GM10266 (cell line): ENCODE measurements around the gene GTPBP6.
"Not testable (repeated sequence)": the region's sequence is repeated elsewhere in the genome, so short reads cannot be mapped to it uniquely, and the experiment has no call there.

ENCODE experiments used
- DNase-seq: peaks from one replicate; pipeline ENCODE4 v3.0.0; 2012; ENCODE audit errors: extremely low spot score
- TF ChIP-seq, protein P1 (sequence below): IDR thresholded peaks from 2 replicates; pipeline ENCODE4 v1.5.1; 2012; ENCODE audit warnings: mild to moderate bottlenecking, low read depth; ENCODE audit not compliant: control insufficient read depth, insufficient read depth; ENCODE audit errors: missing control alignments

The GTPBP6 gene

DNA sequence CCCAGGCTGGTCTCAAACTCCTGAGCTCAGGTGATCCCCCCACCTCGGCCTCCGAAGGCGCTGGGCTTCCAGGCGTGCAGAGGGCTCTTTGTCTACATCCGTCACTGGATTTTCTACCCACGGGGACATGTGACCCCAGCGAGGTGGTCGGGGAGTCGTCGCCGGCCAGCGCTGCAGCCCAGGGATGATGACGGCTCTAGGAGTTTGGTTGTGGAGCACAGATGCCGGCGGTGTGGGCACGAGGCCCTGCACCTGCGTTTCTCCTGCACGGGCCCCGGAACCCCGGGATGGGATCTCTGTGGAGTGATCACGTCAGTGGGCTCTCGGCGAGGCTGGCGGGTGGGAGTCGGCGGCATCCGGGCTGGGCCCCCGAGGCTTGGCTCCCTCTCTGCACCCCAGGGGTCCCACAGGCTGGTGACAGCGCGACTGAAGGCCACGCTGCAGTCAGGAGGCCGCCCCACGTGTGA, 9.1 kb upstream of the GTPBP6 start:
- no peak for DNase-seq
- TF ChIP-seq, protein P1, sequence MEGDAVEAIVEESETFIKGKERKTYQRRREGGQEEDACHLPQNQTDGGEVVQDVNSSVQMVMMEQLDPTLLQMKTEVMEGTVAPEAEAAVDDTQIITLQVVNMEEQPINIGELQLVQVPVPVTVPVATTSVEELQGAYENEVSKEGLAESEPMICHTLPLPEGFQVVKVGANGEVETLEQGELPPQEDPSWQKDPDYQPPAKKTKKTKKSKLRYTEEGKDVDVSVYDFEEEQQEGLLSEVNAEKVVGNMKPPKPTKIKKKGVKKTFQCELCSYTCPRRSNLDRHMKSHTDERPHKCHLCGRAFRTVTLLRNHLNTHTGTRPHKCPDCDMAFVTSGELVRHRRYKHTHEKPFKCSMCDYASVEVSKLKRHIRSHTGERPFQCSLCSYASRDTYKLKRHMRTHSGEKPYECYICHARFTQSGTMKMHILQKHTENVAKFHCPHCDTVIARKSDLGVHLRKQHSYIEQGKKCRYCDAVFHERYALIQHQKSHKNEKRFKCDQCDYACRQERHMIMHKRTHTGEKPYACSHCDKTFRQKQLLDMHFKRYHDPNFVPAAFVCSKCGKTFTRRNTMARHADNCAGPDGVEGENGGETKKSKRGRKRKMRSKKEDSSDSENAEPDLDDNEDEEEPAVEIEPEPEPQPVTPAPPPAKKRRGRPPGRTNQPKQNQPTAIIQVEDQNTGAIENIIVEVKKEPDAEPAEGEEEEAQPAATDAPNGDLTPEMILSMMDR, result no peak

DNA sequence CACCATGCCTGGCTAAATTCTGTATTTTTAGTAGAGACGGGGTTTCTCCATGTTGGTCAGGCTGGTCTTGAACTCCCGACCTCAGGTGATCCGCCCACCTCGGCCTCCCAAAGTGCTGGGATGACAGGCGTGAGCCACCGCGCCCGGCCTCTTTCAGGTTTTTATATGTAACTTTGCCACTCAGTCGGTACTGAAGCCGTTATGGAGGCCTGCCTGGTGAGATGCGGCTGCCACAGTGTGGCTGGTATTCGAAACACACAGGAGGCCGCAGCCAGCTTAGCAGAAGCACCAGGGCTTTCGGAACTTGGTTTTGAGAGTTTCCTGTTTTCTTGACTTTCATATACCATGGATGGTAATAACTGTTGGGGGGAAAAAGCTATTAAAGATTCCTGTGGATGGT, 6.1 kb upstream of the GTPBP6 start:
- DNase-seq, result not testable (repeated sequence)

DNA sequence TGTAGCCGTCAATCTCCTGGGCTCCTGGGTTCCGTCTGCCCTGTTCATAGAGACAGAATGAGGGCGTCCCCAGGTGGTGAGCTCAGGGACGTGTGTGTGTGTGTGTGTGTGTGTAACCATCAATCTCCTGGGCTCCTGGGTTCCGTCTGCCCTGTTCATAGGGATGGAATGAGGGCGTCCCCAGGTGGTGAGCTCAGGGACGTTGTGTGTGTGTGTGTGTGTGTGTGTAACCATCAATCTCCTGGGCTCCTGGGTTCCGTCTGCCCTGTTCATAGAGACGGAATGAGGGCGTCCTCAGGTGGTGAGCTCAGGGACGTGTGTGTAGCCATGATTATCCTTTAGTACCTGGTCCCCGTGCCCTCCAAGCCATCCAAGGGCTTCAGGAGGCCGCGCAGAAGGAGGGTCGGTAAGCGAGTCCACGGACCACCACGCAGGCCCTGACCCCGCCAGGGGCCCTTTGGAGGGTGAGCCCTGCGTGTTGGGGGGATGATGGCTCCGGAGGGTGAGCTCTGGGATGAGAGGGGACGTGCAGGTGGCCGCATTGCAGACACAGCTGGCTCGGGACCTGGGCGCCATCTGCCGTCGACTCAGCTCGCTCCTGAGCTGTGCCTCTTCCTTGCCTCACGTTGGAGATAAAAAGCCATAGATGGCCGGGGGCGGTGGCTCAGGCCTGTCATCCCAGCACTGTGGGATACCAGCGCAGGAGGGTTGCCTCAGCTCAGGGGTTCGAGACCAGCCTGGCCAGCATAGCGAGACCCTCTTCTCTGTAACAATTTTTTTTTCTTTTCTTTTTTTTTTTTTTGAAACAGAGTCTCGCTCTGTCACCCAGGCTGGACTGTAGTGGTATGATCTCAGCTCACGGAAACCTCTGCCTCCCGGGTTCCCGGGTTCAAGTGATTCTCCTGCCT, 5.4 kb upstream of the GTPBP6 start:
- DNase-seq, result no peak
- TF ChIP-seq, protein P1, result no peak

GRCh38 chrX:320126-320783, 1.7 kb upstream of the GTPBP6 start:
- TF ChIP-seq, protein P1, result peak; percentile 2
- no peak for DNase-seq

DNA sequence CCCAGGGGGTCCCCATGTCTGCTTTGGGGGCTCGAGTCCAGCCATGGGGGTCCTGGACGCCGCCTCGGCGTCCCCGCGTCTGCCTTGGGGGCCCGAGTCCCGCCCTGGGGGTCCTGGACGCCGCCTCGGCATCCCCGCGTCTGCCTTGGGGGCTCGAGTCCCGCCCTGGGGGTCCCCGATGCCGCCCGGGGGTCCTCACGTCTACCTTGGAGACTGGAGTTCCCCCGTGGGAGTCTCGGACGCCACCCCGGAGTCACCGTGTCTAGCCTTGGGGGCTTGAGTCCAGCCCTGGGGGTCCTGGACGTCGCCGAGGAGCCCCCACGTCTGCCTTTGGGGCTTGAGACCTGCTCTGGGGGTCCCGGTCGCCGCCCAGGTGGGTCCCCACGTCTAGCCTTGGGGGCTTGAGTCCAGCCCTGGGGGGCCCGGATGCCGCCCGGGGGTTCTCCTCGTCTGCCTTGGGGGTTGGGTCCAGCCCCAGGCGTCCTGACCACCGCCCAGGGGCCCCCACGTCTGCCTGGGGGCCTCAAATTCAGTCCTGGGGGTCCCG, 1.1 kb upstream of the GTPBP6 start:
- no peak for DNase-seq
- TF ChIP-seq, protein P1, result no peak

GRCh38 chrX:318068-318738, 393 bp downstream of the GTPBP6 start:
- TF ChIP-seq, protein P1, result no peak
- peak; percentile 97 for DNase-seq

DNA sequence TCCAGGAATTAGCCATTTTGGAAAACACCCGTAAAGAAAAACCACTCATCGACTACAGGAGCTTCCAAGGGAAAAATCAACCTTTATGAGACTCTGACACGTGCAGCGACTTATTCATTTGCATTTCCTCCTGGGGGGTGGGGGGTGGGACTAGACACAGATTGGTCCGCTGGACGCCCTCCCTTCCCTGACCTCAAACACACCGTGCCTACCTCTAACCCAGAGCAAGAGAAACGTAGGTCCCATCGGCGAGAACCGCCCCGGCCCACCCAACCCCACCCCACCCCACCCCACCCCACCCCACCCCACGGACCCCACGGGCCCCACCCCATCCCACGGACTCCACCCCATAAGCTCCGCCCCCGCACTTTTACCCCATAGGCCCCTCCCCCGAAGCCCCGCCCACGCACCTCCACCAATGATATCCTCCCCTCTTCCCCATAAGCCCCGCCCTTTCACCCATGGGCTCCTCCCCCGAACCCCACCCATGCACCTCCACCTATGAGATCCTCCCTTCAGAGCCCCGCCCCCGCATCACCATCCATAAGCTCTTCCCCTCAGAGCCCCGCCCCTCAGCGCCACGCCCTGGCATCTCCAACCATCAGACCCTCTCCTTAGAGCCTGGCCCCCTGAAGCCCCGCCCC, 1.1 kb downstream of the GTPBP6 start:
- DNase-seq, result peak; percentile 94
- TF ChIP-seq, protein P1, result no peak
